HCT116 (cell line): ENCODE data around the gene MEX3B. TPM values are rescaled to one million over a fixed set of nuclear protein-coding genes. Genes with fewer than 3 reads are reported as not detected.

ENCODE experiments used
- ATAC-seq: fragments of 200-7000 bp; cut with Tn5 transposase; 2 replicates; pipeline ENCODE4 v1.9.1; 2020; ENCODE audit warnings: mild to moderate bottlenecking, moderate library complexity
- BruUV-seq: library from RNA; stranded (reverse); fragments of 400-500 nt; replicated peaks from 2 replicates; lab custom pipeline; 2021; lab: Mats Ljungman, UMichigan
- CTCF ChIA-PET: fragments of 300-600 bp; sonication (Branson Sonifier 250); formaldehyde crosslinking; loops from one replicate; lab custom pipeline; 2021; ENCODE audit warnings: antibody characterized with exemption; lab: Charles Lee
- POLR2A ChIA-PET: fragments of 300-600, 350-600 bp; sonication (Branson Sonifier 250); formaldehyde crosslinking; loops from one replicate; lab custom pipeline; 2021; ENCODE audit warnings: antibody characterized with exemption; lab: Charles Lee
- RAD21 ChIA-PET, 2 experiments: fragments of 300-600 bp; sonication (Branson Sonifier 250); formaldehyde crosslinking; loops; one replicate each; lab custom pipeline; 2023; ENCODE audit warnings: low total read pairs in 2 of 2; ENCODE audit not compliant: uncharacterized antibody in 2 of 2, unreplicated experiment in 2 of 2, low non-redundant PET in 1 of 2; lab: Charles Lee
- DNase-seq: peaks from one replicate; pipeline ENCODE4 v3.0.0-alpha.2; 2010; ENCODE audit warnings: low read depth, low spot score
- H2AFZ ChIP-seq: fragments of 200-600 bp; shearing (Covaris generic), sonication (generic); 2 replicates; pipeline ENCODE4 v1.6.1; 2017; ENCODE audit warnings: low read depth, mixed run types, mixed read lengths, antibody characterized with exemption, low read length; ENCODE audit not compliant: poor library complexity, severe bottlenecking
- H3K27ac ChIP-seq: 2 replicates; pipeline ENCODE4 v1.5.1; 2012; ENCODE audit warnings: low read depth, low read length
- H3K27me3 ChIP-seq: fragments of 200-600 bp; sonication (generic); 2 replicates; pipeline ENCODE4 v1.6.1; 2016; ENCODE audit warnings: mixed run types, low read length, mixed read lengths; ENCODE audit not compliant: insufficient read depth
- H3K36me3 ChIP-seq, 2 experiments: fragments of 200-500 bp in 1 of 2; fragments of 200-600 bp in 1 of 2; sonication (Bioruptor generic) in 1 of 2; sonication (generic) in 1 of 2; 2 replicates each; pipeline versions ENCODE4 v1.5.1 to v1.6.1; 2014 to 2016; ENCODE audit warnings: low read length in 2 of 2, inconsistent platforms in 1 of 2, mixed read lengths in 1 of 2, mixed run types in 1 of 2; ENCODE audit not compliant: insufficient read depth in 2 of 2, control insufficient read depth in 1 of 2
- H3K4me1 ChIP-seq, 2 experiments: fragments of 200-600 bp in 1 of 2; sonication (generic) in 1 of 2; 2 replicates each; pipeline versions ENCODE4 v1.5.1 to v1.6.1; 2012 to 2017; ENCODE audit warnings: low read length in 2 of 2, inconsistent platforms in 1 of 2, mild to moderate bottlenecking in 1 of 2, mixed read lengths in 1 of 2, mixed run types in 1 of 2, moderate library complexity in 1 of 2; ENCODE audit not compliant: insufficient read depth in 2 of 2, control insufficient read depth in 1 of 2
- H3K4me2 ChIP-seq: fragments of 200-600 bp; sonication (generic); 2 replicates; pipeline ENCODE4 v1.6.1; 2017; ENCODE audit warnings: mixed run types, low read length, mixed read lengths
- H3K4me3 ChIP-seq, 2 experiments: fragments of 200-600 bp in 1 of 2; sonication (generic) in 1 of 2; replicated peaks in 1 of 2; 2 replicates each; pipeline ENCODE4 v1.5.1; 2011 to 2016; ENCODE audit warnings: low read length in 2 of 2, control low read depth in 1 of 2, low read depth in 1 of 2, mild to moderate bottlenecking in 1 of 2, mixed read lengths in 1 of 2, mixed run types in 1 of 2
- H3K79me2 ChIP-seq: fragments of 200-600 bp; sonication (generic); 2 replicates; pipeline ENCODE4 v1.6.1; 2017; ENCODE audit warnings: mild to moderate bottlenecking, mixed run types, low read length, moderate library complexity, mixed read lengths; ENCODE audit not compliant: insufficient read depth
- H3K9ac ChIP-seq: fragments of 200-600 bp; sonication (generic); 2 replicates; pipeline ENCODE4 v1.6.1; 2016; ENCODE audit warnings: low read length, mixed read lengths
- H3K9me2 ChIP-seq: fragments of 200-600 bp; sonication (generic), shearing (Covaris generic); 2 replicates; pipeline ENCODE4 v1.6.1; 2017; ENCODE audit warnings: mixed run types, mild to moderate bottlenecking, moderate library complexity; ENCODE audit not compliant: insufficient read depth
- H3K9me3 ChIP-seq, 2 experiments: fragments of 200-500 bp in 1 of 2; fragments of 200-600 bp in 1 of 2; sonication (Bioruptor generic) in 1 of 2; sonication (generic) in 1 of 2; 2 replicates each; pipeline ENCODE4 v1.6.1; 2014 to 2017; ENCODE audit warnings: low read length in 2 of 2, mixed read lengths in 2 of 2, inconsistent platforms in 1 of 2, low read depth in 1 of 2, mild to moderate bottlenecking in 1 of 2, mixed run types in 1 of 2, moderate library complexity in 1 of 2; ENCODE audit not compliant: control insufficient read depth in 1 of 2, insufficient read depth in 1 of 2
- H4K20me1 ChIP-seq: fragments of 200-600 bp; sonication (generic), shearing (Covaris generic); 2 replicates; pipeline ENCODE4 v1.6.1; 2017; ENCODE audit warnings: mixed run types, mild to moderate bottlenecking, moderate library complexity; ENCODE audit not compliant: insufficient read depth
- CBX3 ChIP-seq: IDR thresholded peaks from 2 replicates; pipeline ENCODE4 v1.6.1; 2012; ENCODE audit warnings: low read depth
- FOSL1 ChIP-seq: IDR thresholded peaks from 2 replicates; pipeline ENCODE4 v1.6.1; 2012; ENCODE audit warnings: low read depth
- POLR2A ChIP-seq: IDR thresholded peaks from 2 replicates; pipeline ENCODE4 v1.7.0; 2011; ENCODE audit warnings: borderline replicate concordance; ENCODE audit not compliant: insufficient read depth, insufficient read length; ENCODE audit errors: extremely low read depth
- POLR2AphosphoS5 ChIP-seq: IDR thresholded peaks from 2 replicates; pipeline ENCODE4 v1.6.1; 2011; ENCODE audit warnings: mild to moderate bottlenecking, low read depth, low read length, moderate library complexity
- RAD21 ChIP-seq: IDR thresholded peaks from 2 replicates; pipeline ENCODE4 v1.6.1; 2012; ENCODE audit warnings: low read depth, mild to moderate bottlenecking
- SIN3A ChIP-seq: IDR thresholded peaks from 2 replicates; pipeline ENCODE4 v1.6.1; 2012; ENCODE audit warnings: low read depth
- SP1 ChIP-seq: IDR thresholded peaks from 2 replicates; pipeline ENCODE4 v1.6.1; 2012; ENCODE audit warnings: low read depth
- SRF ChIP-seq: IDR thresholded peaks from 2 replicates; pipeline ENCODE4 v1.6.1; 2012; ENCODE audit warnings: low read depth
- TCF7L2 ChIP-seq: IDR thresholded peaks from 2 replicates; pipeline ENCODE4 v1.7.0; 2011; ENCODE audit warnings: borderline replicate concordance, inconsistent platforms; ENCODE audit not compliant: insufficient read depth, insufficient read length; ENCODE audit errors: extremely low read depth
- YY1 ChIP-seq: IDR thresholded peaks from 2 replicates; pipeline ENCODE4 v1.6.1; 2011; ENCODE audit warnings: low read length, low read depth, moderate library complexity, mild to moderate bottlenecking; ENCODE audit not compliant: insufficient replicate concordance; ENCODE audit errors: extremely low read depth
- ZFX ChIP-seq: fragments of 450-650 bp; IDR thresholded peaks from 2 replicates; pipeline ENCODE4 v1.6.1; 2017
- intact Hi-C: fragments of 100-400 bp; cut with micrococcal nuclease; formaldehyde crosslinking; loops from 2 replicates; pipeline ENCODE4 v1.10.0; 2022
- total RNA-seq: library from RNA; stranded (reverse); gene quantifications from one replicate; pipeline ENCODE4 v1.2.1, GENCODE V29; 2021; ENCODE audit not compliant: unreplicated experiment
- TF ChIP-seq, protein P1 (sequence below): IDR thresholded peaks from 2 replicates; pipeline ENCODE4 v1.6.1; 2012
- TF ChIP-seq, protein P2 (sequence below): IDR thresholded peaks from 2 replicates; pipeline ENCODE4 v1.6.1; 2012; ENCODE audit warnings: low read depth
- TF ChIP-seq, protein P3 (sequence below): IDR thresholded peaks from 2 replicates; pipeline ENCODE4 v1.6.1; 2012
- TF ChIP-seq, protein P4 (sequence below), 3 experiments: fragments of 200-600 bp in 1 of 3; sonication (generic) in 1 of 3; IDR thresholded peaks in 2 of 3; conservative IDR thresholded peaks in 1 of 3; 2 replicates each; pipeline ENCODE4 v1.5.1; 2012 to 2017; ENCODE audit warnings: low read depth in 2 of 3, low read length in 2 of 3, antibody characterized with exemption in 1 of 3, borderline replicate concordance in 1 of 3, control low read depth in 1 of 3, mild to moderate bottlenecking in 1 of 3, mixed read lengths in 1 of 3, mixed run types in 1 of 3, moderate library complexity in 1 of 3; ENCODE audit not compliant: insufficient read depth in 1 of 3

MEX3B gene
- total RNA-seq, 1 experiment from 2014 or later = 1.9 TPM

DNA sequence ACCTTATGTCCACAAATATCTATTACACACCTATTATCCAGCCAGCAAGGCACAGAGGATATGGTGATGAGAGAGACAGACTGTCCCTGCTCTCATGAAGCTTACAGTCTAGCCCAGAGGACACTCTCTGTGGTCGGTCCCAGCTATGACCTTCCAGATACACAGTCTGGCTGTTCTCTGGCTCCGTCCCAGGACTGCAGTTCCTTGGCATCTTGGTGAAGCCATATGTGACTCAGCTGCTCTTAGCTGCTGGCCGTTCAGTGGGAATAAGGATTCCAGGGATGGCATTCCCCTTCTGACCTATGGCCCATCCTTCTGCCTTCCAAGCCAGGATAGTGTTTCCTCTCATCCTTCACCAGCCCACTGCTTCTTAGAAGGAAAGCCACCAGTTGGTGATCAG, 30.8 kb downstream of the MEX3B start:
- DNase-seq = no peak

More for the DNA sequence above, 30.8 kb downstream of the MEX3B start:
- H3K9me3 ChIP-seq = no peaks in the 10 kb centered on the region
- peaks cover 5% of the 10 kb centered on the region; the same call in 1 of the 2 replicates for H3K27me3 ChIP-seq
- no peak for ATAC-seq
- no peak overlapping the region for H3K9ac ChIP-seq
- H3K4me1 ChIP-seq = no peaks in the 10 kb centered on the region
- H3K4me2 ChIP-seq = no peak overlapping the region
- intact Hi-C loops = no loop called here
- no peaks in the 10 kb centered on the region for H3K79me2 ChIP-seq
- no peak overlapping the region for H3K27ac ChIP-seq
- ChIA-PET CTCF (no interaction called here), POLR2A (no interaction called here), RAD21 (no interaction called here)
- no peak overlapping the region for H2AFZ ChIP-seq
- H3K4me3 ChIP-seq = no peak overlapping the region
- no peak for TF ChIP-seq SRF
- no peak for TF ChIP-seq ZFX
- TF ChIP-seq, protein P1, sequence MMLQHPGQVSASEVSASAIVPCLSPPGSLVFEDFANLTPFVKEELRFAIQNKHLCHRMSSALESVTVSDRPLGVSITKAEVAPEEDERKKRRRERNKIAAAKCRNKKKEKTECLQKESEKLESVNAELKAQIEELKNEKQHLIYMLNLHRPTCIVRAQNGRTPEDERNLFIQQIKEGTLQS = no peak
- TF ChIP-seq RAD21 = no peak
- TF ChIP-seq TCF7L2 = no peak
- TF ChIP-seq, protein P2, sequence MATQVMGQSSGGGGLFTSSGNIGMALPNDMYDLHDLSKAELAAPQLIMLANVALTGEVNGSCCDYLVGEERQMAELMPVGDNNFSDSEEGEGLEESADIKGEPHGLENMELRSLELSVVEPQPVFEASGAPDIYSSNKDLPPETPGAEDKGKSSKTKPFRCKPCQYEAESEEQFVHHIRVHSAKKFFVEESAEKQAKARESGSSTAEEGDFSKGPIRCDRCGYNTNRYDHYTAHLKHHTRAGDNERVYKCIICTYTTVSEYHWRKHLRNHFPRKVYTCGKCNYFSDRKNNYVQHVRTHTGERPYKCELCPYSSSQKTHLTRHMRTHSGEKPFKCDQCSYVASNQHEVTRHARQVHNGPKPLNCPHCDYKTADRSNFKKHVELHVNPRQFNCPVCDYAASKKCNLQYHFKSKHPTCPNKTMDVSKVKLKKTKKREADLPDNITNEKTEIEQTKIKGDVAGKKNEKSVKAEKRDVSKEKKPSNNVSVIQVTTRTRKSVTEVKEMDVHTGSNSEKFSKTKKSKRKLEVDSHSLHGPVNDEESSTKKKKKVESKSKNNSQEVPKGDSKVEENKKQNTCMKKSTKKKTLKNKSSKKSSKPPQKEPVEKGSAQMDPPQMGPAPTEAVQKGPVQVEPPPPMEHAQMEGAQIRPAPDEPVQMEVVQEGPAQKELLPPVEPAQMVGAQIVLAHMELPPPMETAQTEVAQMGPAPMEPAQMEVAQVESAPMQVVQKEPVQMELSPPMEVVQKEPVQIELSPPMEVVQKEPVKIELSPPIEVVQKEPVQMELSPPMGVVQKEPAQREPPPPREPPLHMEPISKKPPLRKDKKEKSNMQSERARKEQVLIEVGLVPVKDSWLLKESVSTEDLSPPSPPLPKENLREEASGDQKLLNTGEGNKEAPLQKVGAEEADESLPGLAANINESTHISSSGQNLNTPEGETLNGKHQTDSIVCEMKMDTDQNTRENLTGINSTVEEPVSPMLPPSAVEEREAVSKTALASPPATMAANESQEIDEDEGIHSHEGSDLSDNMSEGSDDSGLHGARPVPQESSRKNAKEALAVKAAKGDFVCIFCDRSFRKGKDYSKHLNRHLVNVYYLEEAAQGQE = no peak
- TF ChIP-seq YY1 = no peak
- TF ChIP-seq CBX3 = no peak
- TF ChIP-seq, protein P3, sequence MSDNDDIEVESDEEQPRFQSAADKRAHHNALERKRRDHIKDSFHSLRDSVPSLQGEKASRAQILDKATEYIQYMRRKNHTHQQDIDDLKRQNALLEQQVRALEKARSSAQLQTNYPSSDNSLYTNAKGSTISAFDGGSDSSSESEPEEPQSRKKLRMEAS = no peak
- TF ChIP-seq SIN3A = no peak
- no peak for TF ChIP-seq SP1
- TF ChIP-seq, protein P4, sequence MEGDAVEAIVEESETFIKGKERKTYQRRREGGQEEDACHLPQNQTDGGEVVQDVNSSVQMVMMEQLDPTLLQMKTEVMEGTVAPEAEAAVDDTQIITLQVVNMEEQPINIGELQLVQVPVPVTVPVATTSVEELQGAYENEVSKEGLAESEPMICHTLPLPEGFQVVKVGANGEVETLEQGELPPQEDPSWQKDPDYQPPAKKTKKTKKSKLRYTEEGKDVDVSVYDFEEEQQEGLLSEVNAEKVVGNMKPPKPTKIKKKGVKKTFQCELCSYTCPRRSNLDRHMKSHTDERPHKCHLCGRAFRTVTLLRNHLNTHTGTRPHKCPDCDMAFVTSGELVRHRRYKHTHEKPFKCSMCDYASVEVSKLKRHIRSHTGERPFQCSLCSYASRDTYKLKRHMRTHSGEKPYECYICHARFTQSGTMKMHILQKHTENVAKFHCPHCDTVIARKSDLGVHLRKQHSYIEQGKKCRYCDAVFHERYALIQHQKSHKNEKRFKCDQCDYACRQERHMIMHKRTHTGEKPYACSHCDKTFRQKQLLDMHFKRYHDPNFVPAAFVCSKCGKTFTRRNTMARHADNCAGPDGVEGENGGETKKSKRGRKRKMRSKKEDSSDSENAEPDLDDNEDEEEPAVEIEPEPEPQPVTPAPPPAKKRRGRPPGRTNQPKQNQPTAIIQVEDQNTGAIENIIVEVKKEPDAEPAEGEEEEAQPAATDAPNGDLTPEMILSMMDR (IDR thresholded peaks at IDR 0.05 in 2 of 3, conservative IDR thresholded peaks at IDR 0.05 in 1 of 3; ENCODE audit: borderline replicate concordance in 1 of 3, insufficient read depth in 1 of 3, low read depth in 2 of 3, low read length in 2 of 3) = no peak
- no peak for TF ChIP-seq POLR2A
- no peak for TF ChIP-seq FOSL1
- no peak for TF ChIP-seq POLR2AphosphoS5
- no peaks in the 10 kb centered on the region for H3K9me2 ChIP-seq
- BruUV-seq = no TSS peak
- no peaks in the 10 kb centered on the region for H4K20me1 ChIP-seq
- H3K36me3 ChIP-seq = no peaks in the 10 kb centered on the region
